Osteocyte (in vitro differentiated cells): ENCODE results near the gene LAMC1. TPM values are rescaled to one million over a fixed set of nuclear protein-coding genes. Genes with fewer than 3 reads are reported as not detected.

Experiments used
- DNase-seq: peaks from one replicate; pipeline ENCODE4 v3.0.0; 2021; ENCODE audit warnings: mixed read lengths; ENCODE audit not compliant: unreplicated experiment; ENCODE audit errors: extremely low spot score
- H3K27ac Mint-ChIP-seq: one replicate; pipeline ENCODE4 v1.8.0; 2021; ENCODE audit warnings: mild to moderate bottlenecking, mixed read lengths; ENCODE audit not compliant: unreplicated experiment
- H3K27me3 Mint-ChIP-seq: one replicate; pipeline ENCODE4 v1.8.0; 2021; ENCODE audit warnings: mixed read lengths; ENCODE audit not compliant: unreplicated experiment
- H3K36me3 Mint-ChIP-seq: one replicate; pipeline ENCODE4 v1.8.0; 2021; ENCODE audit warnings: mixed read lengths; ENCODE audit not compliant: unreplicated experiment
- H3K4me1 Mint-ChIP-seq: one replicate; pipeline ENCODE4 v1.8.0; 2021; ENCODE audit warnings: mixed read lengths; ENCODE audit not compliant: unreplicated experiment
- H3K4me3 Mint-ChIP-seq: one replicate; pipeline ENCODE4 v1.8.0; 2021; ENCODE audit warnings: mild to moderate bottlenecking, moderate library complexity, mixed read lengths; ENCODE audit not compliant: unreplicated experiment
- H3K9me3 Mint-ChIP-seq: one replicate; pipeline ENCODE4 v1.8.0; 2021; ENCODE audit warnings: mixed read lengths; ENCODE audit not compliant: unreplicated experiment
- total RNA-seq: library from RNA; stranded (reverse); gene quantifications from 2 replicates; pipeline ENCODE4 v1.2.1, GENCODE V29; 2021
- TF ChIP-seq, protein P1 (sequence below): fragments of 200-600 bp; sonication (generic); IDR thresholded peaks from 2 replicates; pipeline ENCODE4 v1.5.0; 2021; ENCODE audit warnings: antibody characterized with exemption, mild to moderate bottlenecking, moderate library complexity

The LAMC1 gene
- total RNA-seq, 1 donor from 2014 or later: 384 TPM

- Mint-ChIP-seq H3K36me3 (no peaks in the 10 kb centered on the region), H3K4me1 (peaks cover 22% of the 10 kb centered on the region), H3K4me3 (no peak overlapping the region), H3K27me3 (no peaks in the 10 kb centered on the region), H3K27ac (no peak overlapping the region), H3K9me3 (no peaks in the 10 kb centered on the region)
- TF ChIP-seq, protein P1, sequence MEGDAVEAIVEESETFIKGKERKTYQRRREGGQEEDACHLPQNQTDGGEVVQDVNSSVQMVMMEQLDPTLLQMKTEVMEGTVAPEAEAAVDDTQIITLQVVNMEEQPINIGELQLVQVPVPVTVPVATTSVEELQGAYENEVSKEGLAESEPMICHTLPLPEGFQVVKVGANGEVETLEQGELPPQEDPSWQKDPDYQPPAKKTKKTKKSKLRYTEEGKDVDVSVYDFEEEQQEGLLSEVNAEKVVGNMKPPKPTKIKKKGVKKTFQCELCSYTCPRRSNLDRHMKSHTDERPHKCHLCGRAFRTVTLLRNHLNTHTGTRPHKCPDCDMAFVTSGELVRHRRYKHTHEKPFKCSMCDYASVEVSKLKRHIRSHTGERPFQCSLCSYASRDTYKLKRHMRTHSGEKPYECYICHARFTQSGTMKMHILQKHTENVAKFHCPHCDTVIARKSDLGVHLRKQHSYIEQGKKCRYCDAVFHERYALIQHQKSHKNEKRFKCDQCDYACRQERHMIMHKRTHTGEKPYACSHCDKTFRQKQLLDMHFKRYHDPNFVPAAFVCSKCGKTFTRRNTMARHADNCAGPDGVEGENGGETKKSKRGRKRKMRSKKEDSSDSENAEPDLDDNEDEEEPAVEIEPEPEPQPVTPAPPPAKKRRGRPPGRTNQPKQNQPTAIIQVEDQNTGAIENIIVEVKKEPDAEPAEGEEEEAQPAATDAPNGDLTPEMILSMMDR: no peak
- DNase-seq: no peak
Measured at GRCh38 chr1:183191833-183192232, 168.6 kb downstream of the LAMC1 start.

- H3K27me3 Mint-ChIP-seq: no peaks in the 10 kb centered on the region
- H3K4me3 Mint-ChIP-seq: no peak overlapping the region
- H3K27ac Mint-ChIP-seq: peak overlapping the region; percentile 13
- H3K4me1 Mint-ChIP-seq: peaks cover 22% of the 10 kb centered on the region
- H3K9me3 Mint-ChIP-seq: no peaks in the 10 kb centered on the region
- TF ChIP-seq, protein P1: no peak
- DNase-seq: no peak
- no peaks in the 10 kb centered on the region for H3K36me3 Mint-ChIP-seq
Measured at GRCh38 chr1:183193963-183194525, 170.8 kb downstream of the LAMC1 start.

DNA sequence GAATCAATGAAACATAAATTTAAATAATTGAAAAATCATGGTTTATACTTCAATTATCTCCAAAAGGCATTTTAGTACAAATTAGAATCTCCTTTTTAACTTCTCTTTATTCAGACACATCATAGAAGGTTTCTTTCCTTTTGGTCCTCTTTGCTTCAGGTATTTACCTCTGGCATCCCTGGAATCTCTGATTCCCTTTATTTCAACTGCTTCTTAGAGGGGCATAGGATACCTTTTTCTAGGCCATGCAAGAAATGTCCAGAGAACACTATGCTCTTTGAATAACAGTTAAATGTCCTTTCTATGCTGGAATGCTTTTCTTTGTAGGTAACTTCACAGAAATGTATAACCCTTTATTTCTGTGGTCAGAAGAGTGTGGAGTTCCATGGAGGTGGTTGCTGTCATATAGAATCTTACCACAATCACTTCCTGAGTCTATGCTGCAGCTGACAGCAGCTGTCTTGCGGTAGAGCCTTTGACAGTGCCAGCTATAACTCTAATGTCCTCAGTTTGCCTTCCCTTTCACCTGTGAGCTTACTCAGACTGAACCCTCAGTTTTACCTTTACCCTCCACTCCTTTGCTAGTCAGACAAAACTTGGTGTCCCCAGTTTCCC lies 171.4 kb downstream of the LAMC1 start:
- Mint-ChIP-seq H3K9me3 (no peaks in the 10 kb centered on the region), H3K27me3 (no peaks in the 10 kb centered on the region), H3K36me3 (no peaks in the 10 kb centered on the region), H3K4me1 (peaks cover 22% of the 10 kb centered on the region), H3K27ac (no peak overlapping the region), H3K4me3 (no peak overlapping the region)
- DNase-seq: no peak
- TF ChIP-seq, protein P1: no peak

GRCh38 chr1:183195142-183195574 lies 171.9 kb downstream of the LAMC1 start:
- no peaks in the 10 kb centered on the region for H3K9me3 Mint-ChIP-seq
- H3K27ac Mint-ChIP-seq: no peak overlapping the region
- no peak overlapping the region for H3K4me3 Mint-ChIP-seq
- no peaks in the 10 kb centered on the region for H3K36me3 Mint-ChIP-seq
- H3K27me3 Mint-ChIP-seq: no peaks in the 10 kb centered on the region
- TF ChIP-seq, protein P1: no peak
- DNase-seq: no peak
- peaks cover 22% of the 10 kb centered on the region for H3K4me1 Mint-ChIP-seq

Other genes with a start within 250 kb of the LAMC1 start
- gene NPL, start 233.6 kb upstream of the LAMC1 start, total RNA-seq: 4.0 and 4.2 TPM in 2 replicates
- gene DHX9, start 184.1 kb upstream of the LAMC1 start, total RNA-seq: 137 and 146 TPM in 2 replicates
- gene SHCBP1L, start 70.3 kb upstream of the LAMC1 start, total RNA-seq: not detected in 2 replicates
- gene LAMC2, start 162.8 kb downstream of the LAMC1 start, total RNA-seq: 3.5 and 3.6 TPM in 2 replicates